Sigmoid colon (tissue), 4 donors: ENCODE measurements around the gene TPK1.

Source experiments
- POLR2A ChIP-seq, 2 donors: fragments of 450-650 bp; IDR thresholded peaks; one replicate each; pipeline ENCODE4 v1.6.1; 2016; ENCODE audit warnings: antibody characterized with exemption in 2 of 2, mild to moderate bottlenecking in 2 of 2, moderate library complexity in 2 of 2
- POLR2AphosphoS5 ChIP-seq, 4 donors: sonication (generic); formaldehyde crosslinking; IDR thresholded peaks; one replicate each; pipeline ENCODE4 v1.6.1; 2017; ENCODE audit warnings: antibody characterized with exemption in 4 of 4
- TF ChIP-seq, protein P1 (sequence below), 4 experiments: fragments of 450-650 bp in 3 of 4; fragments of 200-600 bp in 1 of 4; IDR thresholded peaks; one replicate each; pipeline ENCODE4 v1.5.1; 2016 to 2019; ENCODE audit warnings: antibody characterized with exemption in 4 of 4, mild to moderate bottlenecking in 3 of 4, moderate library complexity in 2 of 4

DNA sequence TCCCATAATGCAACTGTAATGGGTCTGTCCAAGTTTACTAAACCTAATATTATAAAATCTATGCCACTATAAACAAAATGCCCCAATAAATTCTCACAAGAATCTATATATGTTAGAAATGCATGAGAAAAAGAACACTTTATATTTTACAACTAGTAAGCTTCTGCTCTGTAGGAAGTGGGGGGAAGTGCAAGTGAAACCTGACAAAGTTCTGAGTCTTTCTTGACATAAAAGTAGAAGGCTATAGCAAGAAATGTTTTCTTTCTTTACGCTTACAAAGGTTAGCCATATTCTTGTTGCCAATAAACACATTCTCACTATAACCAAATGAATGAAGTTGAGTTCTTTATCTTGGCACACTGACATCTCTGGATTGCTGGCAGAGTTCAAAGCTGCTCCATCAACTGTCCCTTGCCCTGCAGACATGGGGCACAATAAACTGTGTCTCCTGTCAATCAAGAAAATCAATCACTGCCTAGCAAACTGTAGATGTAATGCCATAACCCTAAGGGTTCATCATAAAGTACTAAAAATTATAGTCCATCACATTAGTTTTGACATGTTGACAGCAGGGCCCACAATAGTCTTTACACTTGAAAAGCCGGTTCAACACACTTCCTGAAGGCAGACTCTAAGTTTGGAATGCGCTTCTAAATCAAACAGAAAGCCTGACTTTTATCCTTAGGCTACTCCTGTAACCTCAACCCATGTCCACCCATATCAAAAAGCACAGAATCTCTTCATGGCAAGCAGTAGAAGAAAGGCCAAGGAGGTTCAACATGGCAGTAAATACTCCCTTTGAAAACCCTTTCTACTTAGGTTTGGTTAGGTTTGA lies 58.6 kb downstream of the TPK1 start:
- TF ChIP-seq, protein P1, sequence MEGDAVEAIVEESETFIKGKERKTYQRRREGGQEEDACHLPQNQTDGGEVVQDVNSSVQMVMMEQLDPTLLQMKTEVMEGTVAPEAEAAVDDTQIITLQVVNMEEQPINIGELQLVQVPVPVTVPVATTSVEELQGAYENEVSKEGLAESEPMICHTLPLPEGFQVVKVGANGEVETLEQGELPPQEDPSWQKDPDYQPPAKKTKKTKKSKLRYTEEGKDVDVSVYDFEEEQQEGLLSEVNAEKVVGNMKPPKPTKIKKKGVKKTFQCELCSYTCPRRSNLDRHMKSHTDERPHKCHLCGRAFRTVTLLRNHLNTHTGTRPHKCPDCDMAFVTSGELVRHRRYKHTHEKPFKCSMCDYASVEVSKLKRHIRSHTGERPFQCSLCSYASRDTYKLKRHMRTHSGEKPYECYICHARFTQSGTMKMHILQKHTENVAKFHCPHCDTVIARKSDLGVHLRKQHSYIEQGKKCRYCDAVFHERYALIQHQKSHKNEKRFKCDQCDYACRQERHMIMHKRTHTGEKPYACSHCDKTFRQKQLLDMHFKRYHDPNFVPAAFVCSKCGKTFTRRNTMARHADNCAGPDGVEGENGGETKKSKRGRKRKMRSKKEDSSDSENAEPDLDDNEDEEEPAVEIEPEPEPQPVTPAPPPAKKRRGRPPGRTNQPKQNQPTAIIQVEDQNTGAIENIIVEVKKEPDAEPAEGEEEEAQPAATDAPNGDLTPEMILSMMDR (IDR thresholded peaks at IDR 0.05), result no peak
- TF ChIP-seq POLR2AphosphoS5 (IDR thresholded peaks at IDR 0.05), result no peak
- no peak for TF ChIP-seq POLR2A (IDR thresholded peaks at IDR 0.05)
